Measurements from ENCODE around the gene ZNF423.

ZNF423 gene

DNA sequence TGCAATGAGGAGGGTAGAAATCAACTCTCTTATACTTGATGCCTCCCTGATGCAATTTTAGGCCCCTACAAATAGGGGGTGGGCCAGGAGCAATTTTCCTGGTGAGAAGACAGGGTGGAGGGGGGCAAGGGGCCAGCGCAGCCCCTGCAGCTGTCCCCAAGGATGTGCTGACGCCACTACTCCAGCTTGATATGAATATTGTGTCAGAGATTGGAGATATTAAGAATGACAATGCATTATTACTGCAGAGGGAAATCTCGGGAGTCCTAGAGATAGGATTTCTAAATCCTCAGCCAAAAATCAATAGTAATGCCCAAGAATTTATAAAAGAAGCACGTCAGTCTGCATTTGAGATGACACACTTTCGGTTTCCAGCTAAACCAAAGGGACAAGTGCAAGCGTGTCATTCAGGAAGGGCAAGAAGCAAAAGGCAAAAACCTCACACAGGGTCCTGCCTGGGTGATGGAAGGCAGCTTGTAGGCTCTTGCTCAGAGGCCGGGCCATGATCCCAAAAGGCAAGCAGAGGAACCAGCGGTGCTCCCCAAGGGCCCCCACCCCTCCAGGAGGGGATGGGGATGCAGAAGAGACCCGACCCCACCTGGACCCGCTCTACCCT lies 303.5 kb downstream of the ZNF423 start:
- no peak for DNase-seq (ENCODE audit: low spot score)

DNA sequence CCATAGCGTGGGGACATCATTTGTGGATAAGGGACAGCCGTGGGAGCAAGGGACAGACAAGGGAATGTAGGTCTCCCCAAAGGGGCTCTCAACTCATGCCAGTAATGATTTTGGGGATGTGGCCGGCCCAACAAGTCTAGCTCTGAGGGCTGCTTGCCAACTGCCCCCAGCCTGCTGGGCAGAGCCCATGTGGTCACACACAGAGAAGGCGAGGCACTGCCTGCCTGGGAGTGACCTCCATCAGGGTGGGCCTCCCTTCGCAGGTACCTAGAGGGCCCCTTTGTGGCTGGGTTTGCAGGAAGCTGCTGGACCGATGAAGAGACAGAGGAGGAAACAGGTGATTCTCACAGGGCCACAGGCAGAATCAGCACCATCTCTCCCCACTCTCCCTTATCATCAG lies 305.2 kb downstream of the ZNF423 start:
- no peak for DNase-seq (ENCODE audit: low spot score)

GRCh38 chr16:49550140-49550539 lies 305.8 kb downstream of the ZNF423 start:
- DNase-seq (ENCODE audit: low spot score): no peak

- DNase-seq (ENCODE audit: low spot score): no peak
Observed at GRCh38 chr16:49548325-49548970, 307.5 kb downstream of the ZNF423 start.

DNA sequence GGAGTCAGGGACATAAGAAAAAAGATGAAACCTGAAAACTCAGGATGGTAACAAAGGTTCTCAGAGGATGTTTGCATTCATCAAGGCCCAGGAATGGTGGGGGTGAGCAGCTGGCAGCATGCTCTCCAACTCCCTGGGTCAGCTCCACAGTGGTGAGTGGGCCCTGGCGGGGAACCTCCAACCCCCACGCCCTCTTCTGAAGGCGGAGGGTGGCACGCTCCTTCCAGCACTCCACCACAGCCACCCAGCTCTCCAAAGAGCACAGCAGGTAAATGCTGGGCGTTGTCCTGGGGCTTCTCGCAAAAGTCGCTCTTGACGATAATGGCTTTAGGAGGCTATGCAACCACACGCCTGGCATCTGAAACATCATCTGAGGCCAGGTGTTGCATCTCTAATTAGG lies 308.5 kb downstream of the ZNF423 start:
- DNase-seq (ENCODE audit: low spot score): no peak

GRCh38 chr16:49546735-49547134 lies 309.2 kb downstream of the ZNF423 start:
- no peak for DNase-seq (ENCODE audit: low spot score)

DNA sequence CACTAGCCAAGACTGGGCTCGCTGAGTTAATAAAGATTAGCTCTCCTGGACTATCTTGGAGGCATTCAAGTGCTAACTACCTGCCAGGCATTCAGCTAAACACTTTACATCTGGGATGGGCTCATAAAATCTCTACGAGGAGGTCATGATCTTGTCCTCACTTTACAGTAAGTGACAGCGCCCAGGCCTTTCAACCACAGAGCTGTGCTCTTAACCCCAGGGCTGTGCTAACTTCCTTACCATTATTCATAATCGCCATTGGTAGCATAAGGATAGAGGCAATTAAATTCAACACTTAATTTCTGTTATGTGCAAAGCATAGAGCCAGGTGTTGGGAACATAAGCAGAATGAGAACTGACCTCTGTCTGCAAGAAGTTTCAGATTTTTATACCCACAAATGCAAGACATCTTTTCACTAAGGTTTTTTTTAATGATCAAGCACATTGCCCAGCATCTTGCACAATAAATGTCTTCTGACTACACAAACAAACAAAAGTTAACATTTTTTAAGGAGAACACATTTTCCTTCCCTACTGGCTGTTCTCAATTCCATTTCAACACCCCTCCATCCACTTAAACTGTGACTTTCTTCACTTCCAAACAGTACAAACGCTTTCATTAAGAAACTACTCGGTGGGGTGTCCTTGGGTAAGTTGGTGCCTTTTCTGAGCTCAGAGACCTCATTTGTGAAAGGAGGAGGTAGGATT lies 310.0 kb downstream of the ZNF423 start:
- no peak for DNase-seq (ENCODE audit: low spot score)

DNA sequence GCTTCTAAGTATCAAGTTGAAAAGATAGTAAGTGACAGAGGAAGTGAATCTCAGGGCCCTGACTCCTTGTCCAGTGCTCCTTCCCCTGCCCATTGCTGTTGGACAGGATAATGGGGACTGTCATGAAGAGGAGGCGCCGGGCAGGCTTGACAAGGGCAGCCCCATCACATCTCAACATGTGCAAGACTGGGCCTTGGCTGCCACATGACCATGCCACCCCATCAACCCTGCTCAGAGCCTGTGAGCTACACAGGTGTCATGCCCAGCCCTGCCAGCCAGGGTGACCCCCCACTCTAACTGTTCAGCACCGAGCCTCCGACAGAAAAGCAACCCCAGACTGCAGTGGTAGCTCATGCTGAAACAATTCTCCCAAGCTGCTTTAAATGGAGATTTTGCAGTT lies 310.7 kb downstream of the ZNF423 start:
- DNase-seq (ENCODE audit: low spot score): no peak

DNA sequence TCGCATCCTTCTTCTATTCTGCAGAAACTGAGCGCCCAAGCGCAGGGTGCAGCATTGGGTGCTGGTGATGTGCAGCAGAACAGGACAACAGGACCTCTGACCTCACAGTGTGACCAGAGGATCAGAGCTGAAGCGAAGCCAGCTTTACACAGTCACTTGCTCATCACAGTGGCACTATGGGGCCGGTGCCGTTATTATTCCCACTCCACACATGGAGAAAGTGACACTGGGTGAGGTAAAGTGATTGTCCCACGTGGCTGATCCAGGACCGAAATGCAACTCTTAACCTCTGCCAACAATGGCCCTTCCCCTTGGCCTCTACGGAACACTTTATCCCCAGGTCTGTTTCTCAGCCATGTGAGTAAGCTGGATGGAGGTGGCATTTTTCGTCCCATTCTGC lies 311.1 kb downstream of the ZNF423 start:
- no peak for DNase-seq (ENCODE audit: low spot score)

- no peak for DNase-seq (ENCODE audit: low spot score)
Observed at GRCh38 chr16:49543631-49543946, 312.3 kb downstream of the ZNF423 start.

DNA sequence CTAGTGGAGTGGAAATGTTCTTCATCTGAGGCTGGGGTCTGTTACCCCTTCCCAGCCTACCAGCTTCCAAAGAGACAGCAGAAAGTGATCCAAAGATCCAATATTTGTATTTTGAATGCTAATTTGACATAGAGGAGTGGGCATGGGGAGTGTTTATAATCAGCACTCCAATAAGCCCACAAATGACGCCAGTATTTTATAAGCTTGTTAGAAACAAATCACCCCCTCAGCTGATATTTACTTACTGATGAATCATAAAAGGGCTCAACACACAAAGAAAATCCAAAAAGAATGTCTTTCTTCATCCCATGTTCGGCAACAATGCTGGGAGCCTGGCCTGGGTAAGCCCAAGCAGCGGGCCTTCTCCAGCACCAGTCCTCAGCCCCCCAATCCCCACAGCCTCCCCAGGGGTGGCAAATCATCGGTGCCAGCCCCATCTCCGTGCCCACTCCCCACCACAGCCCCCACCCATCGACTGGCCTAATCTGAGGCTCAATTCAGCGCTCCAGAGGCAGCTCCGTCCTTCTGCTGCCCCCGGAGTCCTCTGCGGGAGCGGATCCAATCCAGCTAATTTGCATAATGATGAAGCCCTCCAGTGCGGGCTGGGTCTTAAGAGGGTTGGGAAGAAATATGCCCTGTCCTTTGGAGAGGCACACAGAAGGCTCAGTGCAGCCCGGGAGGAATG lies 312.8 kb downstream of the ZNF423 start:
- no peak for DNase-seq (ENCODE audit: low spot score)

- no peak for DNase-seq (ENCODE audit: low spot score)
Observed at GRCh38 chr16:49542391-49542891, 313.5 kb downstream of the ZNF423 start.

GRCh38 chr16:49540836-49541235 lies 315.1 kb downstream of the ZNF423 start:
- no peak for DNase-seq (ENCODE audit: low spot score)

DNA sequence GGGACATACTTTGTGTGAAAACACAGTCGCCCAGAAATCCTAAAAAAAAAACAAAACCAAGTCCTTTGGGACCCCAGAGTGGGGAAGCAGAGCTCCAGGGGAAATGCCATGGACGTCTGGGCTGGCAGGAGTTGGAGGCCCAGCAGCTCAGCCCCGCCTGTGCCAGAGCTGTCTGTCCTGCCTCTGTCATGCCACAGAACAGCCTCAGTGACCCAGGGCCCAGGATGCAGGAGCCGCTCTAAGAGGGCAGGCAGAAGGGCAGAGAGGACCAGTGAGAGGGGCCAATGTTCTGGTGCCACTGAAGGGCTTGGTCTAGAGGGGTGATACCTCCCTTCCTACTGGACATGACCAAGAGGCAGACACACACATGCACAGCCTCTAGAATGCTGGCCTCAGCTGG lies 316.2 kb downstream of the ZNF423 start:
- no peak for DNase-seq (ENCODE audit: low spot score)

DNA sequence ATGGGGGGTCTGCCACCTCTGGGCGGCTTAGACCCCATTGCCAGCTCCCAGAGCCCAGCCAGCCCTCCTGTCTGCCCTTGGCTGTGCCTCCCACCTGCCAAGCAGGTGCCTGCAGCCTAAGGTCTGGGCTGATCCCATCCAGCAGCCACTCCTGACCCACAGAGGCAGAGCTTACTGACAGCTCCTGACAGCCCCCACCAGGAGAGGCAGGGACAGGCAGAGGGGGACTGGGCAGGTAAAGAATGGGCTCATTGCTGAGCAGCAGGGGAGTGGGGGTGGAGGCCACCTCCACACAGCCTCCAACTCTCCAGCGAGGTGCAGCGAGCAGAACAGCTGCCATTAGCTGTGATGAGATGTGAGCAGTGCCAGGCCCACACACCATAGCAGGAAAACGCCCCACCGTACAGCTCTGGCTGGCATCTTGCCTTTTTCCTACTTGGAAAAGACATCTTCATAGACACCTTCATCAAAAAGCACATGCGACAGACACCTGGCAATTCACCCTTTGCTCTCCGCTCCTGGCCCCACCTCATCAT lies 317.9 kb downstream of the ZNF423 start:
- no peak for DNase-seq (ENCODE audit: low spot score)

DNA sequence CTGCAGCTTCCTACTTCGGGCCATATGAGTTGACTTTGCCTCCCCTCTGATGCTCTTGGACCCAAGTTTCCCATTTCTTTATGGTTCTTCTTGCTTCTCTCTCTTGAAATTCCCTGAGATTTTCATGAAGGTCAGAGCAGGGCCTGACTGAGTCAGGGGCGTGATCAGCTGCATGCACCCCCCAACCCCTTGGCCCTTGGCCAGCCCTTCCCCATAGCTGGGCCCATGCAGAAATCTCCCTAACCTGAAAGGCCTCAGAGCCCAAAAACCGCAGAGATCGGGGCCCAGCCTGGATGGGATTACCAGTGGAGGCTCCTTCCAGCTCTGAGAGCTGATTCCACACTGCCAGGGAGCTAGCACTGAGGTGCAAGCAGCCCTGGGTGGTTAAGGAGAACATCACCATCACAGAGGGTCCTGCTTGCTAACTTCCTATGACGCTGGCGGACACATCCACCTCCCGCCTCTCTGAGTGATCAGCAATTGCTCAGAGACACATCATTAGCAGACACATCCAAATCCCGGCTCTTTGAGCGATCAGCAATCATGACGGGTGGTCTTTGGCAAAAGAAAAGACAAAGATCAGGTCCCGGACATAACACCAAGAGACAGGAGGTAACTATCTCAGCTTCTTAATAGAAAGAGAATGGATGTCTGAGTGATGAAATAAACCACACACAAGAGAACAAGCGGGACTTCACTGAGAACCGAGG lies 320.9 kb downstream of the ZNF423 start:
- no peak for DNase-seq (ENCODE audit: low spot score)

DNA sequence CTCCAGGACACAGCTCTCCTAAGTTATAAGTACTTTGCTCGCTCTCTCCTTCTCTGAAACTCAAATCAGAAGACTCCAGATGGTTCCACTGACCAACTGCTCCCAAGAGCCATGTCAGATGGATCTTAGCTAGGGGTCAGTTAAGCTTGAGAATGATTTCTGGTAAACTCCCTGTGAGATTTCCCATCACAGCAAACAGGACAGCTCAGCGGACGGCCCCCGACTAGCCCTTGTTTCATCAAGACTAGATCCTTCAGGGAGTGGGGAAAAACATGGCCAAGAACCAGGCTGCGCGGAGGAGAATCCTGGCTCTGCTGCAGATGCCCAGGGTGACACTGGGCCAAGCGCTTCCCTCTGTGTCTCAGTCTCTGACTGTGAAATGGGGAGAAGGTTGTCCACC lies 322.5 kb downstream of the ZNF423 start:
- no peak for DNase-seq (ENCODE audit: low spot score)

GRCh38 chr16:49532873-49533272 lies 323.0 kb downstream of the ZNF423 start:
- DNase-seq (ENCODE audit: low spot score): no peak

- DNase-seq (ENCODE audit: low spot score): no peak
Observed at GRCh38 chr16:49531931-49532840, 323.7 kb downstream of the ZNF423 start.

GRCh38 chr16:49531425-49531824 lies 324.5 kb downstream of the ZNF423 start:
- DNase-seq (ENCODE audit: low spot score): no peak

GRCh38 chr16:49530427-49530970 lies 325.4 kb downstream of the ZNF423 start:
- no peak for DNase-seq (ENCODE audit: low spot score)

Data from AG20443 (cell line).